GM23338 (cell line): Measurements from ENCODE around the gene GSTK1. TPM values are rescaled to one million over a fixed set of nuclear protein-coding genes. Genes with fewer than 3 reads are reported as not detected.

ENCODE experiments used
- ATAC-seq: fragments of 200-7000 bp; cut with Tn5 transposase; 3 replicates; pipeline ENCODE4 v1.9.1; 2020
- DNase-seq: peaks from one replicate; pipeline ENCODE4 v3.0.0-alpha.2; 2015; ENCODE audit warnings: low spot score
- H2AFZ ChIP-seq: fragments of 200-600 bp; sonication (generic); 2 replicates; pipeline ENCODE4 v1.8.0; 2016; ENCODE audit warnings: antibody characterized with exemption, mild to moderate bottlenecking, moderate library complexity
- H3F3A ChIP-seq: fragments of 200-600 bp; sonication (generic); replicated peaks from 2 replicates; pipeline ENCODE4 v1.8.0; 2017; ENCODE audit warnings: antibody characterized with exemption, mixed run types, low read depth
- H3K27ac ChIP-seq: fragments of 200-600 bp; sonication (generic); 2 replicates; pipeline ENCODE4 v1.6.1; 2016; ENCODE audit warnings: low read depth
- H3K27me3 ChIP-seq: fragments of 200-600 bp; sonication (generic); 2 replicates; pipeline ENCODE4 v1.8.0; 2016; ENCODE audit warnings: mild to moderate bottlenecking, mixed run types, moderate library complexity; ENCODE audit not compliant: insufficient read depth
- H3K36me3 ChIP-seq: fragments of 200-600 bp; sonication (generic); 2 replicates; pipeline ENCODE4 v1.8.0; 2016; ENCODE audit warnings: mild to moderate bottlenecking; ENCODE audit not compliant: insufficient read depth
- H3K4me1 ChIP-seq: fragments of 200-600 bp; sonication (generic); 2 replicates; pipeline ENCODE4 v1.8.0; 2016; ENCODE audit warnings: mild to moderate bottlenecking, moderate library complexity; ENCODE audit not compliant: insufficient read depth
- H3K4me2 ChIP-seq: fragments of 200-600 bp; sonication (generic); 2 replicates; pipeline ENCODE4 v1.7.1; 2017; ENCODE audit warnings: mixed run types
- H3K4me3 ChIP-seq: fragments of 200-600 bp; sonication (generic); 2 replicates; pipeline ENCODE4 v1.6.1; 2016; ENCODE audit warnings: mixed run types
- H3K79me2 ChIP-seq: fragments of 200-600 bp; sonication (generic); replicated peaks from 2 replicates; pipeline ENCODE4 v1.8.0; 2017; ENCODE audit warnings: mild to moderate bottlenecking; ENCODE audit not compliant: insufficient read depth
- H3K9me2 ChIP-seq: fragments of 200-600 bp; sonication (generic); 2 replicates; pipeline ENCODE4 v1.8.0; 2017; ENCODE audit not compliant: insufficient read depth
- H4K20me1 ChIP-seq: fragments of 200-600 bp; sonication (generic); replicated peaks from 2 replicates; pipeline ENCODE4 v1.8.0; 2017; ENCODE audit warnings: mild to moderate bottlenecking; ENCODE audit not compliant: insufficient read depth
- H3K27ac Mint-ChIP-seq: 2 replicates; pipeline ENCODE4 v1.8.0; 2020; ENCODE audit warnings: inconsistent platforms, mild to moderate bottlenecking, moderate library complexity, mixed read lengths
- H3K27me3 Mint-ChIP-seq: 3 replicates; pipeline ENCODE4 v1.8.0; 2022; ENCODE audit warnings: low read depth, mild to moderate bottlenecking, moderate library complexity, mixed read lengths, inconsistent platforms; ENCODE audit not compliant: insufficient read depth, poor library complexity
- H3K36me3 Mint-ChIP-seq: 3 replicates; pipeline ENCODE4 v1.8.0; 2021; ENCODE audit warnings: low read depth, mild to moderate bottlenecking, inconsistent platforms, moderate library complexity, mixed read lengths
- H3K4me1 Mint-ChIP-seq: 3 replicates; pipeline ENCODE4 v1.8.0; 2020; ENCODE audit warnings: mild to moderate bottlenecking, inconsistent platforms, mixed read lengths
- H3K4me3 Mint-ChIP-seq: 3 replicates; pipeline ENCODE4 v1.8.0; 2021; ENCODE audit warnings: moderate library complexity, mild to moderate bottlenecking, inconsistent platforms, mixed read lengths
- H3K9me3 Mint-ChIP-seq: 3 replicates; pipeline ENCODE4 v1.8.0; 2020; ENCODE audit warnings: moderate library complexity, mild to moderate bottlenecking, inconsistent platforms, mixed read lengths
- EZH2 ChIP-seq: fragments of 200-600 bp; sonication (generic); IDR thresholded peaks from one replicate; pipeline ENCODE4 v1.8.0; 2017; ENCODE audit warnings: antibody characterized with exemption, mild to moderate bottlenecking, low read depth; ENCODE audit not compliant: unreplicated experiment
- EZH2phosphoT487 ChIP-seq: fragments of 200-600 bp; sonication (generic); IDR thresholded peaks from one replicate; pipeline ENCODE4 v1.8.1; 2018; ENCODE audit warnings: antibody characterized with exemption; ENCODE audit not compliant: unreplicated experiment
- JUNB ChIP-seq: IDR thresholded peaks from one replicate; pipeline ENCODE4 v1.6.1; 2016; ENCODE audit warnings: antibody characterized with exemption; ENCODE audit not compliant: unreplicated experiment
- NANOG ChIP-seq: IDR thresholded peaks from 2 replicates; pipeline ENCODE4 v1.6.1; 2016; ENCODE audit warnings: antibody characterized with exemption, borderline replicate concordance
- POLR2AphosphoS5 ChIP-seq: IDR thresholded peaks from 2 replicates; pipeline ENCODE4 v1.6.1; 2016; ENCODE audit warnings: antibody characterized with exemption, low read depth
- STAT1 ChIP-seq: IDR thresholded peaks from one replicate; pipeline ENCODE4 v1.6.1; 2016; ENCODE audit warnings: antibody characterized with exemption; ENCODE audit not compliant: unreplicated experiment
- ZNF114 ChIP-seq: fragments of 250-450 bp; sonication (Bioruptor Pico); IDR thresholded peaks from 2 replicates; pipeline ENCODE4 v1.5.0; 2020; ENCODE audit warnings: mild to moderate bottlenecking, moderate library complexity
- ZNF331 ChIP-seq: fragments of 250-450 bp; sonication (Bioruptor Pico); IDR thresholded peaks from 2 replicates; pipeline ENCODE4 v1.5.0; 2020; ENCODE audit warnings: low read depth, mild to moderate bottlenecking, moderate library complexity
- polyA plus RNA-seq: library from polyadenylated mRNA; unstranded; fragments of >200 nt; fragmentation: Nextera tagmentation; extraction: Ambion mirVana; gene quantifications from 2 replicates; pipeline ENCODE4 v1.2.1, GENCODE V29; 2016
- total RNA-seq: library from RNA; depleted of rRNA; stranded (reverse); fragments of >200 nt; shearing (Covaris generic); gene quantifications from 2 replicates; pipeline ENCODE4 v1.2.3, GENCODE V29; 2014
- TF ChIP-seq, protein P1 (sequence below): fragments of 250-450 bp; sonication (Bioruptor Pico); IDR thresholded peaks from 2 replicates; pipeline ENCODE4 v1.5.0; 2020; ENCODE audit warnings: mild to moderate bottlenecking, moderate library complexity
- TF ChIP-seq, protein P2 (sequence below): IDR thresholded peaks from 2 replicates; pipeline ENCODE4 v1.6.1; 2016; ENCODE audit warnings: antibody characterized with exemption

The GSTK1 gene
- total and polyA plus RNA-seq, 2 experiments from 2014 or later: 26.4 to 27.5 TPM

DNA sequence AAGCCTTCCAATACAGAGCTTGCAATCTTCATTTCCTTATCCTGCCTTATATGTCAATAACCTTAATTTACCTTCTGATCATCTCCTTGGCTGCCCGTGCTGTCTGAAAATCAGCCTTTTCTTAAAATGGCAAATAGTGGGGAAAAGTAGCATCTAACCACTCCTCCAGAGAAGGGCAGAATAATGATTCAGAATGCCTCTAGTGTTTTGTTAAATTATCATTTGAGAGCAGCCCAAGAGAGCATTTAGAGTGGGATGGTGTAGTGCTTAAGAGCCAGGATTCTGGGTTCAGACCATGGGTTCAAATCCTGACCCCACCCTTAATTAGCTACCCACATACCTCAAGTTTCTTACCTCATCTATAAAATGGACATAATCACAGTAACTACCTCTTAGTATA is 16.9 kb downstream of the GSTK1 start:
- peaks cover 10% of the 10 kb centered on the region for H3K27me3 Mint-ChIP-seq
- Histone ChIP-seq H3K4me3 (no peak overlapping the region), H4K20me1 (no peaks in the 10 kb centered on the region), H3F3A (peaks cover 10% of the 10 kb centered on the region; the same call in 1 of the 2 replicates), H3K4me1 (peaks cover 22% of the 10 kb centered on the region), H3K27me3 (no peaks in the 10 kb centered on the region), H2AFZ (no peak overlapping the region), H3K27ac (no peak overlapping the region), H3K4me2 (no peak overlapping the region), H3K9me2 (no peaks in the 10 kb centered on the region), H3K79me2 (no peaks in the 10 kb centered on the region), H3K36me3 (no peaks in the 10 kb centered on the region)
- H3K27ac Mint-ChIP-seq: no peak overlapping the region
- ATAC-seq: no peak
- TF ChIP-seq, protein P1, sequence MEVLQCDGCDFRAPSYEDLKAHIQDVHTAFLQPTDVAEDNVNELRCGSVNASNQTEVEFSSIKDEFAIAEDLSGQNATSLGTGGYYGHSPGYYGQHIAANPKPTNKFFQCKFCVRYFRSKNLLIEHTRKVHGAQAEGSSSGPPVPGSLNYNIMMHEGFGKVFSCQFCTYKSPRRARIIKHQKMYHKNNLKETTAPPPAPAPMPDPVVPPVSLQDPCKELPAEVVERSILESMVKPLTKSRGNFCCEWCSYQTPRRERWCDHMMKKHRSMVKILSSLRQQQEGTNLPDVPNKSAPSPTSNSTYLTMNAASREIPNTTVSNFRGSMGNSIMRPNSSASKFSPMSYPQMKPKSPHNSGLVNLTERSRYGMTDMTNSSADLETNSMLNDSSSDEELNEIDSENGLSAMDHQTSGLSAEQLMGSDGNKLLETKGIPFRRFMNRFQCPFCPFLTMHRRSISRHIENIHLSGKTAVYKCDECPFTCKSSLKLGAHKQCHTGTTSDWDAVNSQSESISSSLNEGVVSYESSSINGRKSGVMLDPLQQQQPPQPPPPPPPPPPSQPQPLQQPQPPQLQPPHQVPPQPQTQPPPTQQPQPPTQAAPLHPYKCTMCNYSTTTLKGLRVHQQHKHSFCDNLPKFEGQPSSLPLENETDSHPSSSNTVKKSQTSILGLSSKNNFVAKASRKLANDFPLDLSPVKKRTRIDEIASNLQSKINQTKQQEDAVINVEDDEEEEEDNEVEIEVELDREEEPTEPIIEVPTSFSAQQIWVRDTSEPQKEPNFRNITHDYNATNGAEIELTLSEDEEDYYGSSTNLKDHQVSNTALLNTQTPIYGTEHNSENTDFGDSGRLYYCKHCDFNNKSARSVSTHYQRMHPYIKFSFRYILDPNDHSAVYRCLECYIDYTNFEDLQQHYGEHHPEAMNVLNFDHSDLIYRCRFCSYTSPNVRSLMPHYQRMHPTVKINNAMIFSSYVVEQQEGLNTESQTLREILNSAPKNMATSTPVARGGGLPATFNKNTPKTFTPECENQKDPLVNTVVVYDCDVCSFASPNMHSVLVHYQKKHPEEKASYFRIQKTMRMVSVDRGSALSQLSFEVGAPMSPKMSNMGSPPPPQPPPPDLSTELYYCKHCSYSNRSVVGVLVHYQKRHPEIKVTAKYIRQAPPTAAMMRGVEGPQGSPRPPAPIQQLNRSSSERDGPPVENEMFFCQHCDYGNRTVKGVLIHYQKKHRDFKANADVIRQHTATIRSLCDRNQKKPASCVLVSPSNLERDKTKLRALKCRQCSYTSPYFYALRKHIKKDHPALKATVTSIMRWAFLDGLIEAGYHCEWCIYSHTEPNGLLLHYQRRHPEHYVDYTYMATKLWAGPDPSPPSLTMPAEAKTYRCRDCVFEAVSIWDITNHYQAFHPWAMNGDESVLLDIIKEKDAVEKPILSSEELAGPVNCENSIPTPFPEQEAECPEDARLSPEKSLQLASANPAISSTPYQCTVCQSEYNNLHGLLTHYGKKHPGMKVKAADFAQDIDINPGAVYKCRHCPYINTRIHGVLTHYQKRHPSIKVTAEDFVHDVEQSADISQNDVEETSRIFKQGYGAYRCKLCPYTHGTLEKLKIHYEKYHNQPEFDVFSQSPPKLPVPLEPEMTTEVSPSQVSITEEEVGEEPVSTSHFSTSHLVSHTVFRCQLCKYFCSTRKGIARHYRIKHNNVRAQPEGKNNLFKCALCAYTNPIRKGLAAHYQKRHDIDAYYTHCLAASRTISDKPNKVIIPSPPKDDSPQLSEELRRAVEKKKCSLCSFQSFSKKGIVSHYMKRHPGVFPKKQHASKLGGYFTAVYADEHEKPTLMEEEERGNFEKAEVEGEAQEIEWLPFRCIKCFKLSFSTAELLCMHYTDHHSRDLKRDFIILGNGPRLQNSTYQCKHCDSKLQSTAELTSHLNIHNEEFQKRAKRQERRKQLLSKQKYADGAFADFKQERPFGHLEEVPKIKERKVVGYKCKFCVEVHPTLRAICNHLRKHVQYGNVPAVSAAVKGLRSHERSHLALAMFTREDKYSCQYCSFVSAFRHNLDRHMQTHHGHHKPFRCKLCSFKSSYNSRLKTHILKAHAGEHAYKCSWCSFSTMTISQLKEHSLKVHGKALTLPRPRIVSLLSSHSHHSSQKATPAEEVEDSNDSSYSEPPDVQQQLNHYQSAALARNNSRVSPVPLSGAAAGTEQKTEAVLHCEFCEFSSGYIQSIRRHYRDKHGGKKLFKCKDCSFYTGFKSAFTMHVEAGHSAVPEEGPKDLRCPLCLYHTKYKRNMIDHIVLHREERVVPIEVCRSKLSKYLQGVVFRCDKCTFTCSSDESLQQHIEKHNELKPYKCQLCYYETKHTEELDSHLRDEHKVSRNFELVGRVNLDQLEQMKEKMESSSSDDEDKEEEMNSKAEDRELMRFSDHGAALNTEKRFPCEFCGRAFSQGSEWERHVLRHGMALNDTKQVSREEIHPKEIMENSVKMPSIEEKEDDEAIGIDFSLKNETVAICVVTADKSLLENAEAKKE (CRISPR knock-in tag): no peak
- no peak for TF ChIP-seq POLR2AphosphoS5
- TF ChIP-seq ZNF114 (CRISPR knock-in tag): no peak
- no peak for TF ChIP-seq STAT1
- no peak for TF ChIP-seq NANOG
- TF ChIP-seq EZH2: no peak
- no peak for TF ChIP-seq JUNB
- TF ChIP-seq EZH2phosphoT487: no peak
- TF ChIP-seq, protein P2, sequence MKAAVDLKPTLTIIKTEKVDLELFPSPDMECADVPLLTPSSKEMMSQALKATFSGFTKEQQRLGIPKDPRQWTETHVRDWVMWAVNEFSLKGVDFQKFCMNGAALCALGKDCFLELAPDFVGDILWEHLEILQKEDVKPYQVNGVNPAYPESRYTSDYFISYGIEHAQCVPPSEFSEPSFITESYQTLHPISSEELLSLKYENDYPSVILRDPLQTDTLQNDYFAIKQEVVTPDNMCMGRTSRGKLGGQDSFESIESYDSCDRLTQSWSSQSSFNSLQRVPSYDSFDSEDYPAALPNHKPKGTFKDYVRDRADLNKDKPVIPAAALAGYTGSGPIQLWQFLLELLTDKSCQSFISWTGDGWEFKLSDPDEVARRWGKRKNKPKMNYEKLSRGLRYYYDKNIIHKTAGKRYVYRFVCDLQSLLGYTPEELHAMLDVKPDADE: no peak
- no peak for TF ChIP-seq ZNF331
- peaks cover 27% of the 10 kb centered on the region for H3K4me1 Mint-ChIP-seq
- no peaks in the 10 kb centered on the region for H3K36me3 Mint-ChIP-seq
- H3K4me3 Mint-ChIP-seq: no peak overlapping the region
- no peak for DNase-seq
- H3K9me3 Mint-ChIP-seq: 0 out of 3 replicates have a peak, but pooled peaks cover 3% of the 10 kb centered on the region
